ENCODE measurements around the gene NPR3.

NPR3 gene

DNA sequence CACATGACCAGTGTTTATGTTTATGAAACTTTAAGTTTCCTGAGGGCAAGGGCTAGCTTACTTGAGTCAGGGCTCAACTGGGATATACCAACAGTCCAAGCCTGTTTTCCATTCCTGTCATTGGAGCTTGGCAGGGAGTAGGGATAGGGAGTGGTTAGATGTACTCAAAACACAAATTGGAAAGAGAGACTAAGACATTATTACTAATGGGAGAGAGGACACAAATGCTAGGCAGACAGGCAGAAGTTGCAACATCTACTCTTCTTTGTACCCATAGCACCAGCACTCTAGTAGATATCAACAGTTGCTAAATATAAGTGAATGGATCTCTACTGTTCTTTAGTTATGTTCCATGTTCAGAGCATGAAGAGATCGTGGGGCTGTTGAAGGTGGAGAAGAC lies 62.8 kb downstream of the NPR3 start:
- Histone ChIP-seq H4K20me1 (ENCODE audit: insufficient read depth, low read length) (no peaks in the 10 kb centered on the region), H2AFZ (ENCODE audit: low read length) (no peak overlapping the region), H3K9me3 (ENCODE audit: low read length) (no peaks in the 10 kb centered on the region), H3K36me3 (ENCODE audit: insufficient read depth, low read length) (no peaks in the 10 kb centered on the region), H3F3A (ENCODE audit: insufficient read depth, low read length) (no peaks in the 10 kb centered on the region), H3K9ac (ENCODE audit: low read length) (no peak overlapping the region), H3K27me3 (ENCODE audit: insufficient read depth, low read length) (no peaks in the 10 kb centered on the region; the same call in 1 of the 2 replicates), H3K4me2 (ENCODE audit: low read length) (no peak overlapping the region), H3K27ac (ENCODE audit: low read depth, low read length, poor library complexity, severe bottlenecking) (no peak overlapping the region), H3K4me1 (ENCODE audit: insufficient read depth, low read length, severe bottlenecking) (no peaks in the 10 kb centered on the region), H3K79me2 (ENCODE audit: insufficient read depth, low read length) (no peaks in the 10 kb centered on the region), H3K9me2 (ENCODE audit: low read depth, low read length) (no peaks in the 10 kb centered on the region), H3K4me3 (ENCODE audit: low read depth, low read length, poor library complexity, severe bottlenecking) (no peak overlapping the region)
- TF ChIP-seq EZH2 (IDR thresholded peaks at IDR 0.05; ENCODE audit: borderline replicate concordance, low read length), result no peak
- TF ChIP-seq, protein P1, sequence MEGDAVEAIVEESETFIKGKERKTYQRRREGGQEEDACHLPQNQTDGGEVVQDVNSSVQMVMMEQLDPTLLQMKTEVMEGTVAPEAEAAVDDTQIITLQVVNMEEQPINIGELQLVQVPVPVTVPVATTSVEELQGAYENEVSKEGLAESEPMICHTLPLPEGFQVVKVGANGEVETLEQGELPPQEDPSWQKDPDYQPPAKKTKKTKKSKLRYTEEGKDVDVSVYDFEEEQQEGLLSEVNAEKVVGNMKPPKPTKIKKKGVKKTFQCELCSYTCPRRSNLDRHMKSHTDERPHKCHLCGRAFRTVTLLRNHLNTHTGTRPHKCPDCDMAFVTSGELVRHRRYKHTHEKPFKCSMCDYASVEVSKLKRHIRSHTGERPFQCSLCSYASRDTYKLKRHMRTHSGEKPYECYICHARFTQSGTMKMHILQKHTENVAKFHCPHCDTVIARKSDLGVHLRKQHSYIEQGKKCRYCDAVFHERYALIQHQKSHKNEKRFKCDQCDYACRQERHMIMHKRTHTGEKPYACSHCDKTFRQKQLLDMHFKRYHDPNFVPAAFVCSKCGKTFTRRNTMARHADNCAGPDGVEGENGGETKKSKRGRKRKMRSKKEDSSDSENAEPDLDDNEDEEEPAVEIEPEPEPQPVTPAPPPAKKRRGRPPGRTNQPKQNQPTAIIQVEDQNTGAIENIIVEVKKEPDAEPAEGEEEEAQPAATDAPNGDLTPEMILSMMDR (IDR thresholded peaks at IDR 0.05; ENCODE audit: low read length), result no peak

DNA sequence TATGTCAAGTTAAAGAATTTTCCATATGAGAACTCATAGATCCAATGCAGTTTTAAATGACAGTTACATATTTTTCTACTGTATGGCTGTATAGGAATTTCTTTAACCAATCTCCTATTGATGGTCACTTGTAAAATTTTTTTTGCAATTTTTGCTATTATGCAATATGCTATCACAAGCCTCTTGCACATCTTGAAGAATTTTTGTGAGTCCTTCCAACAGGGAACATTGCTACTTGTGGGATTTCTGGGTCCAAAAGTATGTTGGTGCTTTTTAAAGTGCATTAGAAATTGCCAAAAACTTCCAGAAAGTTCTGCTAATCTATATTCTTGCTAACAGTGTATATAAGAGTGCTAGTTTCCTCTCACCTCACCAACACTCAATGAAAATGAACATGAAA lies 65.1 kb downstream of the NPR3 start:
- Histone ChIP-seq H3K79me2 (ENCODE audit: insufficient read depth, low read length) (no peaks in the 10 kb centered on the region), H2AFZ (ENCODE audit: low read length) (no peak overlapping the region), H3F3A (ENCODE audit: insufficient read depth, low read length) (no peaks in the 10 kb centered on the region), H3K9me3 (ENCODE audit: low read length) (no peaks in the 10 kb centered on the region), H3K4me3 (ENCODE audit: low read depth, low read length, poor library complexity, severe bottlenecking) (no peak overlapping the region), H4K20me1 (ENCODE audit: insufficient read depth, low read length) (no peaks in the 10 kb centered on the region), H3K27me3 (ENCODE audit: insufficient read depth, low read length) (no peaks in the 10 kb centered on the region), H3K9me2 (ENCODE audit: low read depth, low read length) (no peaks in the 10 kb centered on the region), H3K36me3 (ENCODE audit: insufficient read depth, low read length) (no peaks in the 10 kb centered on the region), H3K4me1 (ENCODE audit: insufficient read depth, low read length, severe bottlenecking) (no peaks in the 10 kb centered on the region), H3K9ac (ENCODE audit: low read length) (no peak overlapping the region), H3K27ac (ENCODE audit: low read depth, low read length, poor library complexity, severe bottlenecking) (no peak overlapping the region), H3K4me2 (ENCODE audit: low read length) (no peak overlapping the region)
- no peak for TF ChIP-seq EZH2 (IDR thresholded peaks at IDR 0.05; ENCODE audit: borderline replicate concordance, low read length)
- TF ChIP-seq, protein P1 (IDR thresholded peaks at IDR 0.05; ENCODE audit: low read length), result no peak

DNA sequence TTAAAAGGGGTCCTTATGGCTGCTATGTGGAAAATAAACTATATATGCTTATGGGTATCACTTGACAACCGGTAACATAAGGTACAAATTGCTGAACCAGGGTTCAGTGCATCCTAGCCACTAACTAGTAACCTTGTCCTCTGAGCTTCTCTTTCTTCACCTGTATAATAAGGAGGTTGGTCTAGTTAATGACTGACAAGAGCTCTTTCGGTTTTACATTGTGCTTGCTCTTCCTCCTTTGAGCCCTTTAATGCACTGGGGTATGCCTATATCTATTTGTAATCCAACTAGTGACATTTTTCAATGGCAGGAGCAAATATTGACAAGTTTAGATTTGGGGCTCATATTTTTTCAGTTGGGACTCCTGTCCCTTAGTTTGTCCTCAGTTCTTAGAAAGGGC lies 66.1 kb downstream of the NPR3 start:
- Histone ChIP-seq H3K79me2 (ENCODE audit: insufficient read depth, low read length) (no peaks in the 10 kb centered on the region), H2AFZ (ENCODE audit: low read length) (no peak overlapping the region), H3K36me3 (ENCODE audit: insufficient read depth, low read length) (no peaks in the 10 kb centered on the region), H3K9me2 (ENCODE audit: low read depth, low read length) (no peaks in the 10 kb centered on the region), H3F3A (ENCODE audit: insufficient read depth, low read length) (no peaks in the 10 kb centered on the region), H3K4me2 (ENCODE audit: low read length) (no peak overlapping the region), H4K20me1 (ENCODE audit: insufficient read depth, low read length) (no peaks in the 10 kb centered on the region), H3K4me3 (ENCODE audit: low read depth, low read length, poor library complexity, severe bottlenecking) (no peak overlapping the region), H3K9ac (ENCODE audit: low read length) (no peak overlapping the region), H3K27me3 (ENCODE audit: insufficient read depth, low read length) (no peaks in the 10 kb centered on the region), H3K4me1 (ENCODE audit: insufficient read depth, low read length, severe bottlenecking) (no peaks in the 10 kb centered on the region), H3K9me3 (ENCODE audit: low read length) (no peaks in the 10 kb centered on the region), H3K27ac (ENCODE audit: low read depth, low read length, poor library complexity, severe bottlenecking) (no peak overlapping the region)
- TF ChIP-seq, protein P1 (IDR thresholded peaks at IDR 0.05; ENCODE audit: low read length), result no peak
- no peak for TF ChIP-seq EZH2 (IDR thresholded peaks at IDR 0.05; ENCODE audit: borderline replicate concordance, low read length)

All from OCI-LY1 (cell line).